HG03060 (cell line): ENCODE measurements around the gene DNAAF8.
A peak's percentile ranks its signal among the peaks of the same experiment; 100 is the strongest.

Source experiments
- ATAC-seq: cut with Tn5 transposase; IDR thresholded peaks from one replicate; pipeline ENCODE4 v1.9.1; 2021; ENCODE audit warnings: low read depth, moderate number of reproducible peaks; ENCODE audit not compliant: unreplicated experiment

The DNAAF8 gene

DNA sequence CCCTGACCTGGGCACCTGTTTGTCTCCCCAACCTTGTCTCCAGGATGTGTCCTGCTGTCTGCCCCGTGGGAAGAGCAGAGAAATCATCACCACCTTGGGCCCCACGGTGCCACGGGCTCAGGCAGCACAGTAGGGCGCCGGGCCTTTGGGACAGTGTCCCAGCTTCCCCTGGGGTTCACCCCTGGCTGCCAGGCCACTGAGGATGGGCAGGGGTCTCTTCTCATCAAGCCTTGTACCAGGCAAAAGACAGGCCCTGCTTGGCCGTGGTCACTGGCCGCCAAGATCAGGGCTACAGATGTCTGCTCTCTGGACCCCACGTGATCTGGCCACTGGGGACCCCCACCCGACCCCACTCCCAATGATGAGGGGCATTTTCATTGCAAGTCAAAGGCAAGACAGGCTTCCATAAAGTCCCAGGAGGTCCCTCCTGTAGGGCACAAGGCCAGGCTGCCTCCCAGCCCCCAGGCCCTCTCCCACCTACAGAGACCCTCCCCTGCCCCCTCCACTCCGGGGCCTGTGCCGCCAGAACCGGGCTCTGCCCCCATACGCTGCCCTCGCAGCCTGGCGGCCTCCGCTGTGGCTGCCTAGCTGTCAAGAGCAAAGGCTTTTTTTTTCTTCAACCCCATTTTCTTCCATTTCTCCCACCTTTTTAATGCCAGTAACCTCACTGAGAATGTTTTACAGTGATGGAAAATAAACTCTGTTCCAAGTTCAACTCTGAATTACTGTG, 14.5 kb downstream of the DNAAF8 start:
- no peak for ATAC-seq

DNA sequence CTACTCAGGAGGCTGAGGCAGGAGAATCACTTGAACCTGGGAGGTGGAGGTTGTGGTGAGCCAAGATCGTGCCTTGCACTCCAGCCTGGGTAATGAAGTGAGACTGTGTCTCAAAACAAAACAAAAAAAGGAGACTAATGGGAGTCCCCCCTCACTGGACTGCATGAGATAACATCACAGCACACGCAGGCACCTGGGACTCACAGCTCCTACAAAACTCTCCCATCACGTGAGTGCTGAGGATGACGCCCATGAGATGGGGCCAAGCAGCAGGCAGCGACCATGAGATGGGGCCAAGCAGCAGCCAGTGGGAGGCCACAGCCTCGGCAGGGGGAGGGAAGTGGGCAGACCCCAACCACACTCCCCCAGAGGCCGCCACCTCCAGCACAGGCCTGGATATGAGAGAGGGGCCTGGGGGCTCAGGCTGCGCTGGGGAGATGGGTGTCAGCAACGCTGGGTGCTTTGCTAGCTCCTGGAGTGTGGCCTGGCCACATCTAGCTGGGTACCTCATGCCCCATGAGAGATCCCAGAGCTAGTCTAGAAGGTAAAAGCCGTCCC, 15.4 kb downstream of the DNAAF8 start:
- no peak for ATAC-seq

DNA sequence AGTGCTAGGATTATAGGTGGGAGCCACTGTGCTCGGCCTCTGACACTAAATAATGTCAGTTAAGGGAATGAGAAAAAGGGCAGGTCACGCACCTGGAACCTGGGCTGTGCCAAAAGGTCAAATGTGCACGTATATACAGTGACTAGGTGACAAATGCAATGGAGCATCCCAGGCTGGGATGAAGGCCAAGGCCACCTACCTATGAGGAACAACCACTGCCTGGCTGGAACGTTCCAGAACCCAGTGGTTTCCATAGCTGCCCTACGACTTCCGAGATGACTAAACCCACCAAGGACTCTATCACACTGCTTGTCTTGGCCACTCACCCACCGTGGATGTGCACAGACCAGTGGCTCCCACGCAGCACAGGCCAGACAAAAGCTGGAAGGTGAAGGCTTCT, 16.6 kb downstream of the DNAAF8 start:
- no peak for ATAC-seq

DNA sequence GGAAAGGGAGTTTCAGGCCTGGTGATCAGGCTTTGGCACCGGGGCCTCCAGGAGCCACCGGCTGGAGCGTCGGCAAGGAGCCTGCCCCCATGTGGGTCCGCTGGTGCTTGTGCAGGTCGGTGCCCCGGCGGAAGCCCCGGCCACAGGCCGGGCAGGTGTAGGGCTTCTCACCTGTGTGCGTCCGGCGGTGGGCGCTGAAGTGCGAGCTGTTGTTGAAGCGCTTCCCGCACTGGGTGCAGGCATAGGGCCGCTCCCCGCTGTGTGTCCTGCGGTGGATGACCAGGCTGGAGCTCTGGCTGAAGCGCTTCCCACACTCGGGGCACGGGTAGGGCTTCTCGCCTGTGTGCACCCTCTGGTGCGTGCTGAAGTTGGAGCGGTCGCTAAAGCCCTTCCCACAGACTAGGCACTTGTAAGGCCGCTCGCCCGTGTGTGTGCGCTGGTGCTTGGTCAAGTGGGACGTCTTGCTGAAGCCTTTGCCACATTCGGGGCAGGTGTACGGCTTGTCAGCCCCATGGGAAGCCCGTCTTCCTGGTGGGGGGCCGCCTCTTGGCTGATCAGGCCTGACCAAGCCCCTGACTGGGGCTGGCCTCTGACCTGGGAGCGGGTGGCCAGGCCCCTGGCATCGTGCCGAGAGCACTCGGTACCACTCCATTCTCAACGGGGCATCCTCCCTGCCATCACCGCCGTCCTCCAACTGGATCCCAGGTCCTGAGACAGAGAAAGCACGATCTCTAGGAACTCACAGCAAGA, 18.2 kb downstream of the DNAAF8 start:
- ATAC-seq, result no peak

DNA sequence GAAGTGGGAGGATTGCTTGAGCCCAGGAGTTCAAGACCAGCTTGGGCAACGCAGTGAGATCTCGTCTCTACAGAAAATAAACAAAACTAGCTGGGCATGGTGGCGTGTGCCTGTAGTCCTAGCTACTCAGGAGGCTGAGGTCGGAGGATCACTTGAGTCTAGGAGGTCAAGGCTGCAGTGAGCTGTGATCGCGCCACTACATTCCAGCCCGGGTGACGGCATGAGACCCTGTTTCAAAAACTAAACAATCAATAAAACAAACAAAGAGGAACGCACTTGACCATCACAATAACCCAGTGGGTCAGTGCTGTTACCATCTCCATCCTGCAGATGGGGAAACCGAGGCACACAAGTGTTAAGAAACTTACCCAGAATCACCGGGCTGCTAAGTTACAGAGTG, 18.9 kb downstream of the DNAAF8 start:
- no peak for ATAC-seq

DNA sequence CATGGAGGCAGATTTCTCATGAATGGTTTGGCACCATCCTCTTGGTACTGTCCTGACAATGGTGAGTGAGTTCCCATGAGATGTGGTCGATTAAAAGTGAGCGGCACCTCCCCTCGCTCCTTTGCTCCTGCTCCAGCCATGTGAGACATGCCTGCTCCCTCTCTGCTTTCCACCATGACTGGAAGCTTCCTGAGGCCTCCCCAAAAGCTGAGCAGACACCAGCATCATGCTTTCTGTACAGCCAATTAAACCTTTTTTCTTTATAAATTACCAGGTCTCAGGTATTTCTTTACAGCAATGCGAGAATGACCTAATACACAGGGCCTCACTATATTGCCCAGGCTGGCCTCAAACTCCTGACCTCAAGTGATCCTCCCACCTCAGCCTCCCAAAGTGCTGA, 20.5 kb downstream of the DNAAF8 start:
- no peak for ATAC-seq

DNA sequence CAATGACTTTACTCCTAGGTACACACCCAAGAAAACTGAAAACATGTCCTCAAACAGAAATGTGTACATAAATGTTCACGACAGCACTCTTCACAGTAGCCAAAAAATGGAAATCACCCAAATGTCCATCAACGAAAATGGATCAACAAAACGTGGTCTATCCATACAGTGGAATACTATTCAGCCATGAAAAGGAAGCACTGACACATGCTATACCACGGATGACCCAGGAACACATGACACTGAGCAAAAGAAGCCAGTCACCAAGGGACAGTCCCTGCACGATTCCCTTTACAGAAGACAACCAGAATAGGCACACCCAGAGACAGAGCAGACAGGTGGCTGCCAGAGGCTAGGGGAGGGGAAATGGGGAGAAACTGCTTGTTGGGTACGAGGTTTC, 21.4 kb downstream of the DNAAF8 start:
- no peak for ATAC-seq

DNA sequence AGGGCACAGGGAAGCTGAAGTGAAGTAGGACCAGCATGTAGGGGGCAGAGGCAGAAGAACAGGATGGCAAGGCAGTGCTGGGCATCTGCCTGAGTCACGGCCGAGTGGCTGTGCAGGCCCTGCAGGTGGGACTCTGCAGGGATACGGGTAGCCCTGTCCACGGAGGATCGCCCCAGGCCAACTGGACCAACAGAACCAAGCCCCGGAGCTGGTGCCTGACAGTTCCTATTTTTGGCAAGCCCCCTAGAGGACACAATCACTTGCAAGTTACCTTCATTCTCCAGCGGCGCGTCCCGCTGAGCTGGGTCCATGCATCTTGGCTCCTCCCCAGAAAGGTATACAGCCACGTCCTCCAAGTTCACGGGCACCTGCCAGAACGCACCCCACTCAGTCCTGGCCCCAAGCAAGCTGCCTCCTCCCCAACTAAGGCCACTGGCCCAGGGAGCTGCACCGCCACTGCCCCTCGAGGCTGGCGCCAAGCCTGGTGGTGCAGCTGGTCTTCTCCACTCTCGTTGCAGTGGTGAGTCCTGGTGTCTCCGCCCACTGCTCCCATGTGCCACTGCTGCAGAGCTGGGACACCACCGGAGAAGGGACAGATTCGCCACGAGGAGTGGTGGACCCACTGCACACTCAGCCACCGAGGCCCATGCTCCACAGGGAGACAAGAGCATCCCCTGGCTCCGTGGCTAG, 26.0 kb downstream of the DNAAF8 start:
- no peak for ATAC-seq

DNA sequence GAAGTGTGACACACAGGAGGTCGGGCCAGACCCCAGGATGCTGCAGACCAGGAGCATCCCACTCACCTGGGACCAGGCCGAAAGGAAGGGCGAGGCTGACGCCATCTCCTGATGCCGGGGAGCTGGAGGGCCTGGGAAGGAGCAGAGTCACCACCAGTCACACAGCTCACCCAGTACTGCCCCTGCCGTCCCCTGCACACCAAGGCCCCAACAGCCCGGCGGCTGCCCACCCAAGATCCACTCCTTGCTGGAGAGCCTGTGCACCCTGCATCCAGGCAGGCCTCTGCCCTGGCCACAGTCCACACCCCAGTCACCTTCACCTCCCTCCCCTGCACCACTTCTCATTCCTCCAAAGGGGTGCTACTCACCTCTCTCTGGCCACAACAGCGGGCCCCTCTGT, 27.9 kb downstream of the DNAAF8 start:
- ATAC-seq, result no peak

DNA sequence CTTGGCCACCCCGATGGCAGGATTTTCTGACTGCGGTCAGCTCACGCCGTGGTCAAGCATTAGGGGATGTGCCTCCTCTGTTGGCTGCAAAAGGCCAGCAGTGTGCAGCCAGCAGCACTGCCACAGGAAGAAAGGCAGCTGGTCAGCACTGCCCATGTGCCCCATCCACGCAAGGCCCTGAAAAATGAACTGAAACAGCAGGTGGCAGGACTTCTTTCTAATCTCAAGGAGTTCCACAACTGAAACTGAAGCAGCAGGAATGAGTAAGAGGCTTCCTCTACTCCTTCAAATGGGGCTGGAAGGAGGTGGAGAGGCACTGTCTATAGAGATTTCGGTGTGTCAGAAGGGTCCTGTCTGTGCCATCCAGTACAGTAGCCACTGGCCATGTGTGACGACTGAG, 29.5 kb downstream of the DNAAF8 start:
- no peak for ATAC-seq

DNA sequence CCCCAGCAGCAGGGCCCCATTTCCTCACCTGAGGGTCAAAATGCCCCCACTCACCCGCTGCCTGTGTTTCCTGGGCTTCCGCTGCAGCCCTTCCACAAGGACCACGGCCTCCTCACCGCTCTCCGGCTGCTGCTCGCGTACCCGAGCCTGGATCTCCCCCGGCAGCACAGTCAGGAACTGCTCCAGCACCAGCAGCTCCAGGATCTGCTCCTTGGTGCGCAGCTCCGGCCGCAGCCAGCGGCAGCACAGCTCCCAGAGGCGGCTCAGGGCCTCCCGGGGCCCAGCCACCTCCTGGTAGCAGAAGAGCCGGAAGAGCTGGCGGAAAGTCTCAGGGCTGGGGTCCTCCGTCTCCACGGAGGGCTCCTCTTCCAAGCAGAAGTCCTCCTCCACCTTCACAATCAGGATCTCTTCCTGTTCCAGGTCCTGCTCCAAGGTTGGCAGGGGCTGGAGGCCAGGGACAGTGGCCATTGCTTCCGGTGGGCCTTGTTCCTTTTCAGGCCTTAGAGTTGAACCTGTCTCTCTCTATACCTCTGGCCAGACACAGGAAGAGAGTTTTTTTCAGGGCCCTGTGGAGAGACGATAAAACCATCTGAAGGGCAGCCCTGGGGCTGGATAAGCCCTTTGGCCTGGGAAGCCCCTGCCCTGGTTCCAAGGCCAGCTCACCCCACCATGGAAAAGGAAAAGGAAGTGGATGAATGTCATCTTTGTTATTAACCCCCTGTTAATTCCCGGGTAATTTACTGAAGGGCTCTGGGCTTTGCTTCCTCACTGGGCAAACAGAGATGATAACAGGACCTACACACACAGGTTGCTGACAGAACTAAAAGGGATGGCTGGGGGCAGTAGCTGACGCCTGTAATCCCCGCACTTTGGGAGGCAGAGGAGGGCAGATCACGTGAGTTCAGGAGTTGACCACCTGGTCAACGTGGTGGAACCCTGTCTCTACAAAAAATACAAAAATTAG, 31.5 kb downstream of the DNAAF8 start:
- no peak for ATAC-seq

DNA sequence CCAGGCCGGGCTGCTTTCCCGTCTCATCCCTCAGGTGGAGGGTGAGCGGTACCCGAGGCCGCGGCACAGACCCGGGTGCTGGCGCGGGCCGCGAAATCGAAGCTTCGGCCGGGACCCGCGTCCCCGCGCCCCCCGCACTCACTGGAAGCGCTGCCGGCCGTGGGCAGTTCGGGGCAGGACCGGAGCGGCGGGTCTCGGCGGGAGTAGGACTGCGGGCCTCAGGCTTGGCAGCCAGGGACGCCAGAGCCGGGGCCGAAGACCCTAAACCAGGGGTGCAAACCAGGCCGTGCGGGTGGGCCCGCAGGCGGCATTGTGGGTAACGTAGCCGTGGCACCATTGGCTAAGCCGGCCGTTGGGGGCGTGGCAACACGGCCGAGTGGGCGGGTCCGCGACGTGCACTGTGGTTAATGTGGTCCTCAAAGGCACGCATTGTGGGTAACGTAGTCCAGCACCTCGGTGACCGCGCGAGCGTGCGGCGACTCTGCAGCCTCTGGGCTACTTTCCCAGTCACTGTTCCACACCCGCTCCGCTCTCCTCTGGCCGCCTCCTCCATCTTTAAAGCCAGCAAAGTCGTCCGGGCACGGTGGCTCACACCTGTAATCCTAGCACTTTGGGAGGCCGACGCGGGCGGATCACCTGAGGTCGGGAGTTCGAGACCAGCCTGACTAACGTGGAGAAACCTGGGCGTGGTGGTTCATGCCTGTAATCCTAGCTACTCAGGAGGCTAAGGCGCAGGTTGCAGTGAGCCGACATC, 32.7 kb downstream of the DNAAF8 start, which contains the start of gene ZNF500:
Gene ZNF500, minus strand, starts transcription at position 288 of the 754 bp plus-strand sequence. CDS start 1,184 bp downstream, outside the sequence.
- peak; percentile 47 for ATAC-seq

DNA sequence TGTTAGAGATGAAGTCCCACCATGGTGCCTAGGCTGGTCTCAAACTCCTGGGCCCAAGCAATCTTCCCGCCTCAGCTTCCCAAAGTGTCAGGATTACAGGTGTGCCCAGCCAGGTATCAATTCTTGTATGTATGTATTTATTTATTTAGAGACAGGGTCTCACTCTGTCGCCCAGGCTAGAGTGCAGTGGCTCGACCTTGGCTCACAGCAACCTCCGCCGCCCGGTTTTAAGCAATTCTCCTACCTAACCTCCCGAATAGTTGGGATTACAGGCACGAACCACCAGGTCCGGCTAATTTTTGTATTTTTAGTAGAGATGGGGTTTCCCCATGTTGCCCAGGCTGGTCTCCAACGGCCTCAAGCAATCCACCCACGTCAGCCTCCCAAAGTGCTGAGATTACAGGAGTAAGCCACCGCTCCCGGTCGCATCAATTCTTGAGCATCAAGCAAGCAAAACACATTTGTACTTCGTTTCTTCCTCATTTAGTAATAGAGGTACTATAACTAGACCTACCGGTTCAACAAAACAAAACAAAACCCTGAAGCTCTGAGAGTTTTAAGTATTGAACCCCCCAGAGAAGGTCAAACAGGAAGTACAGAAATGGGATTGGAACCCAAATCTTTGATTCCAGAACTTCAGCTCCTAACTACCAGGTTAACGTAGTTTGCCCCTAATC, 33.7 kb downstream of the DNAAF8 start:
- ATAC-seq, result no peak

DNA sequence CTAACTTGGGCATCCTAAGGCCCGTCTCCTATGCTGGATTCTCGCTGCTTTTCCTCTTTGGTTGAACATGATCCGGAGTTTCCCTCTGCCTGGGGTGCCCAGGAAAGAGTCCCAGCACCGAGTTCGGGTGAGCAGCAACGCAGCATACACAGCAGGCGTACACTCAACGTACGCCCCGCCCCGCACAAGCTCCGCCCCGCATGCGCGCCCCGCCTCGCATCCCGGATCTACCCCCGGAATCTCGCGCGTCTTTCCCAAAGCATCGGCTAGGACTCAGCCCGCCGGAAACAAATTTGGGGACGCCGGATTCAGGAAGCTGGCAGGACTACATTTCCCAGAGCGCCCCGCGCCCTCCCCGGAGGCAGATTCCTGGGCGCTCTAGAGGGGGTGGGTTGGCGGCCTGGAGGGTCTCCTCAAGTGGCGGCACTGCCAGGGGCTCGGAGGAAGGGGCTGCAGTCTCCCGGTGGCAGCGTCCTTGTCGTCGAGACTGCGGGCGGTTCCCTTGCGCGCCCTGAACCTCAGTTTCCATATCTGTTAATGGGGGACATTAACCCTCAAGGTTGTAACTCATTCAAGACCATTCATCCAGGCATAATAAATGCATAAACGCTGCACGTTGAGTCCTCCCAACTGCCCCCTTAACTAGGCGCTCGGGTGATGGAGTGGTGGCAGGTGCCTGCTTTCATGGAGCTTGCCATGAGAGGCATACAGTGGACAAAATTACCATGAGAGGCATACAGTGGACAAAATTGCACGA, 34.4 kb downstream of the DNAAF8 start:
- peak; percentile 49 for ATAC-seq

DNA sequence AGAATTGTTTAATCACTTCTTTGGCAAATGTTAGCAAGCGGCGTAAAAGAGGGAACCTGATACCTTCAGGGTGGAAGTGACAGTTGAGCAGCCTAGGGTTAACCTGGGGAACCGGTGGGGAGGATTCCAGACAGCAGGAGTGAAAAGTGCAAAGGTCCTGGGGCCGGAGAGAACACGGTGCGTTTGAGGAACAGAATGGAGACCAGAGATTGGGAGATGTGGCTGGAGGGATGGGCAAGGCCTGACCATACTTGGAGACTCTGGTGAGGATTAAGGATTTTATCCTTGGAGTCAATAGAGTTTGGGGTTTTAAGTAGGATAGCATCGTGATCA, 34.9 kb downstream of the DNAAF8 start:
- ATAC-seq, result no peak

DNA sequence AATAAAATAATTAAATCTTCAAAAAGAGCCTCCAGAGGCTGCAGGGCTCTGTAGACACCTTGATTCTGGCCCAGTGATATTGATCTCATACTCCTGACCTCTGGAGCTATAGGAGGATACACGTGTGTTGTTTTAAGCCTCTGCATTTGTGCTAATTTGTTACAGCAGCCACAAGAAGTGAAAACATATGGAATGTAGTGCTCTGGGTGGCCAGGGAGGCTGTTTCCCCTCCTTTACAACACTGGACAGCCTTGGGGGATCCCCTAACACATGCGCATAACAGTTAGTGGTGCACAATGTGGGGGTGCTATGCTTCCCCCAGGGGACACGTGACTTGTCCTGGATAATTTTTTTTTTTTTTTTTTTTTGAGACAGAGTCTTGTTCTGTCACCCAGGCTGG, 37.3 kb downstream of the DNAAF8 start:
- no peak for ATAC-seq

DNA sequence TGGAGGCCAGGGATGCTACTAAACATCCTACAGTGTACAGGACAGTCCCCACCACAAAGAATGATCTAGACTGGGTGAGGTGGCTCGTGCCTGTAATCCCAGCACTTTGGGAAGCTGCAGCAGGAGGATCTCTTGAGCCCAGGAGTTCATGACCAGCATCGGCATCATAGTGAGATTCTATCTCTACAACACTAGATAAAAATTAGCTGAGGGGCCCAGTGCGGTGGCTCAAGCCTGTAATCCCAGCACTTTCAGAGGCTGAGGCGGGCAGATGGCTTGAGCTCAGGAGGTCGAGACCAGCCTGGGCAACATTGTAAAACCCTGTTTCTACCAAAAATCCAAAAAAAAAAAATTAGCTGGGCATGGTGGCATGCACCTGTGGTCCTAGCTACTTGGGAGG, 38.0 kb downstream of the DNAAF8 start:
- no peak for ATAC-seq

DNA sequence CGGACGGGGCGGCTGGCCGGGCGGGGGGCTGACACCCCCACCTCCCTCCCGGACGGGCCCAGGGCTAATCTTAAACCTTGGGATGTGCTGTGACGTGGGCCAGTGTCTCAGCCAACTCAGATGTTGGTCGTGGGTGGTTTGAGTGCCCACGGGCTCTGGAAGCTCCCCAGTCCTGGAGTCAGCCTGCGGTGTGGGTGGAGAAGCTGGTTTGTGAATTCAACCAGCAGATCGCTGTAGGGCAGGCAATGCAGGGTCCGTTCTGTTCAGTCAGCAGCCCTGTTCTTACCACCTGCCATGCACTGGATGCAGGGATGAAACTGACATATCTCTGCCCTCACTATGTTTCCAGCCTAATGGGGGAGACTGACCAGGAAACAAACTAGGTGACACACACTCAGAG, 40.7 kb downstream of the DNAAF8 start:
- no peak for ATAC-seq
